GM12891 (cell line): ENCODE data around the gene FAM3D.

Source experiments
- POLR2A ChIP-seq: IDR thresholded peaks from 2 replicates; pipeline ENCODE4 v1.6.1; 2011; ENCODE audit warnings: low read depth, low read length, control low read depth
- POLR2AphosphoS5 ChIP-seq: IDR thresholded peaks from 2 replicates; pipeline ENCODE4 v1.6.1; 2011; ENCODE audit warnings: low read depth, low read length, control low read depth
- POU2F2 ChIP-seq: IDR thresholded peaks from 2 replicates; pipeline ENCODE4 v1.6.1; 2011; ENCODE audit warnings: low read depth, mild to moderate bottlenecking, control low read depth, low read length, moderate library complexity
- SPI1 ChIP-seq: IDR thresholded peaks from 2 replicates; pipeline ENCODE4 v1.6.1; 2011; ENCODE audit warnings: low read depth, low read length, control low read depth
- TAF1 ChIP-seq: IDR thresholded peaks from 2 replicates; pipeline ENCODE4 v1.6.1; 2011; ENCODE audit warnings: low read depth, low read length, control low read depth

DNA sequence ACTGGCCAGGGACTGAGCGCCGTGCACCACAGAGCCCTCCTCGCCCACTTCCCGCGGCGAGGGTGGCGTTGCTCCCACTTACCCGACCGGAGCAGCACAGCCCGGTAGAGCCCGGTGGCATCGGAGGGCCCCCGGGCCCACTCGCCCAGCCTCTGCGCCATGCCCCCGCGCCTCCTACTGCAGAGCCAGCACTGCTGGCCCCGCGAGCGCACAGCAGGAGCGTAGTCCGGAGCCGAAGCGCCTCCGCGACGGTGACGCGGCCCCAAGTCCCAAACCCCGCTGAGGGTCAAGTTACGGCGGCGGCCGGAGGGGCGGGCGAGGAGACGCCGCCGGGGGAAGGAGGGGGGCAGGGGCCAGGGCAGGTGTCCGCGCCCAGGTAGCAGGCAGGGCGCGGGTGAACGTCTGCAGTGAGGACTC lies 79.8 kb downstream of the FAM3D start:
- TF ChIP-seq POLR2A (no peak), POLR2AphosphoS5 (no peak), TAF1 (no peak), POU2F2 (no peak), SPI1 (no peak)
